ENCODE data around the gene SMAD5. TPM values are rescaled to one million over a fixed set of nuclear protein-coding genes. Genes with fewer than 3 reads are reported as not detected.
A peak's percentile ranks its signal among the peaks of the same experiment; 100 is the strongest.

SMAD5 gene
- total RNA-seq, 1 experiment from 2014 or later: 93.6 TPM

- Histone ChIP-seq H3K27ac (no peak overlapping the region), H3K4me3 (no peak overlapping the region), H3K36me3 (peaks cover 10% of the 10 kb centered on the region), H3K4me1 (replicated peaks) (peaks cover 15% of the 10 kb centered on the region), H3K27me3 (replicated peaks) (0 out of 2 replicates have a peak, but pooled peaks cover 12% of the 10 kb centered on the region), H3K9me3 (replicated peaks) (no peaks in the 10 kb centered on the region)
- DNase-seq (ENCODE audit: low read depth in 1 of 2, low spot score in 2 of 2): no peak
Observed at GRCh38 chr5:136130581-136130980, 2.1 kb upstream of the SMAD5 start.

- Histone ChIP-seq H3K4me3 (peak overlapping the region; percentile 90), H3K9me3 (replicated peaks) (no peaks in the 10 kb centered on the region), H3K36me3 (peaks cover 10% of the 10 kb centered on the region), H3K27me3 (replicated peaks) (0 out of 2 replicates have a peak, but pooled peaks cover 6% of the 10 kb centered on the region), H3K4me1 (replicated peaks) (peaks cover 15% of the 10 kb centered on the region), H3K27ac (peak overlapping the region; percentile 76)
- no peak for DNase-seq (ENCODE audit: low read depth in 1 of 2, low spot score in 2 of 2)
Observed at GRCh38 chr5:136132087-136132486, 558 bp upstream of the SMAD5 start.

GRCh38 chr5:136133222-136133921 lies 727 bp downstream of the SMAD5 start:
- Histone ChIP-seq H3K36me3 (peaks cover 13% of the 10 kb centered on the region), H3K4me1 (replicated peaks) (peaks cover 18% of the 10 kb centered on the region), H3K9me3 (replicated peaks) (no peaks in the 10 kb centered on the region), H3K27me3 (replicated peaks) (no peaks in the 10 kb centered on the region), H3K4me3 (peak overlapping the region; percentile 90), H3K27ac (peak overlapping the region; percentile 76)
- DNase-seq (ENCODE audit: low read depth in 1 of 2, low spot score in 2 of 2): peak in 1 of 2 experiments; percentile 62

- no peak overlapping the region for H3K27ac ChIP-seq
- DNase-seq (ENCODE audit: low read depth in 1 of 2, low spot score in 2 of 2): peak in 1 of 2 experiments; percentile 9
- no peaks in the 10 kb centered on the region for H3K27me3 ChIP-seq (replicated peaks)
- H3K4me3 ChIP-seq: peak overlapping the region; percentile 90
- H3K36me3 ChIP-seq: peaks cover 14% of the 10 kb centered on the region
- no peaks in the 10 kb centered on the region for H3K9me3 ChIP-seq (replicated peaks)
- H3K4me1 ChIP-seq (replicated peaks): peaks cover 18% of the 10 kb centered on the region
Observed at GRCh38 chr5:136133922-136134379, 1.3 kb downstream of the SMAD5 start.

GRCh38 chr5:136134653-136135052 lies 2.0 kb downstream of the SMAD5 start:
- Histone ChIP-seq H3K36me3 (peaks cover 20% of the 10 kb centered on the region), H3K9me3 (replicated peaks) (no peaks in the 10 kb centered on the region), H3K27ac (no peak overlapping the region), H3K4me1 (replicated peaks) (peaks cover 18% of the 10 kb centered on the region), H3K27me3 (replicated peaks) (no peaks in the 10 kb centered on the region), H3K4me3 (no peak overlapping the region)
- DNase-seq (ENCODE audit: low read depth in 1 of 2, low spot score in 2 of 2): no peak

GRCh38 chr5:136135536-136135935 lies 2.9 kb downstream of the SMAD5 start:
- no peak for DNase-seq (ENCODE audit: low read depth in 1 of 2, low spot score in 2 of 2)

GRCh38 chr5:136137497-136138220 lies 5.0 kb downstream of the SMAD5 start:
- DNase-seq (ENCODE audit: low read depth in 1 of 2, low spot score in 2 of 2): no peak
- H3K36me3 ChIP-seq: peaks cover 25% of the 10 kb centered on the region
- H3K27me3 ChIP-seq (replicated peaks): no peaks in the 10 kb centered on the region
- no peaks in the 10 kb centered on the region for H3K9me3 ChIP-seq (replicated peaks)
- H3K27ac ChIP-seq: no peak overlapping the region
- peaks cover 14% of the 10 kb centered on the region for H3K4me1 ChIP-seq (replicated peaks)
- H3K4me3 ChIP-seq: no peak overlapping the region

More at GRCh38 chr5:136135536-136135935, 2.9 kb downstream of the SMAD5 start:
- H3K9me3 ChIP-seq (replicated peaks): no peaks in the 10 kb centered on the region
- peaks cover 18% of the 10 kb centered on the region for H3K4me1 ChIP-seq (replicated peaks)
- H3K27ac ChIP-seq: no peak overlapping the region
- no peak overlapping the region for H3K4me3 ChIP-seq
- peaks cover 25% of the 10 kb centered on the region for H3K36me3 ChIP-seq
- H3K27me3 ChIP-seq (replicated peaks): no peaks in the 10 kb centered on the region

- Histone ChIP-seq H3K36me3 (peaks cover 15% of the 10 kb centered on the region), H3K27ac (no peak overlapping the region), H3K4me3 (no peak overlapping the region), H3K4me1 (replicated peaks) (peaks cover 3% of the 10 kb centered on the region; the same call in 1 of the 2 replicates), H3K27me3 (replicated peaks) (no peaks in the 10 kb centered on the region), H3K9me3 (replicated peaks) (no peaks in the 10 kb centered on the region)
- no peak for DNase-seq (ENCODE audit: low read depth in 1 of 2, low spot score in 2 of 2)
Observed at GRCh38 chr5:136141561-136141960, 8.9 kb downstream of the SMAD5 start.

- H3K4me1 ChIP-seq (replicated peaks): no peaks in the 10 kb centered on the region; the same call in 1 of the 2 replicates
- H3K36me3 ChIP-seq: peaks cover 13% of the 10 kb centered on the region
- H3K4me3 ChIP-seq: no peak overlapping the region
- no peaks in the 10 kb centered on the region for H3K27me3 ChIP-seq (replicated peaks)
- no peak overlapping the region for H3K27ac ChIP-seq
- no peaks in the 10 kb centered on the region for H3K9me3 ChIP-seq (replicated peaks)
- no peak for DNase-seq (ENCODE audit: low read depth in 1 of 2, low spot score in 2 of 2)
Observed at GRCh38 chr5:136143312-136143711, 10.7 kb downstream of the SMAD5 start.

GRCh38 chr5:136143763-136144162 lies 11.1 kb downstream of the SMAD5 start:
- H3K36me3 ChIP-seq: peaks cover 16% of the 10 kb centered on the region
- no peaks in the 10 kb centered on the region for H3K27me3 ChIP-seq (replicated peaks)
- H3K4me1 ChIP-seq (replicated peaks): no peaks in the 10 kb centered on the region; the same call in 1 of the 2 replicates
- H3K9me3 ChIP-seq (replicated peaks): no peaks in the 10 kb centered on the region
- no peak overlapping the region for H3K4me3 ChIP-seq
- no peak overlapping the region for H3K27ac ChIP-seq
- no peak for DNase-seq (ENCODE audit: low read depth in 1 of 2, low spot score in 2 of 2)

- H3K9me3 ChIP-seq (replicated peaks): no peaks in the 10 kb centered on the region
- H3K27me3 ChIP-seq (replicated peaks): no peaks in the 10 kb centered on the region
- no peak overlapping the region for H3K4me3 ChIP-seq
- no peak for DNase-seq (ENCODE audit: low read depth in 1 of 2, low spot score in 2 of 2)
- H3K4me1 ChIP-seq (replicated peaks): no peaks in the 10 kb centered on the region; the same call in 1 of the 2 replicates
- H3K27ac ChIP-seq: no peak overlapping the region
- H3K36me3 ChIP-seq: peaks cover 9% of the 10 kb centered on the region
Observed at GRCh38 chr5:136145030-136145429, 12.4 kb downstream of the SMAD5 start.

GRCh38 chr5:136146201-136146600 lies 13.6 kb downstream of the SMAD5 start:
- DNase-seq (ENCODE audit: low read depth in 1 of 2, low spot score in 2 of 2): no peak
- H3K9me3 ChIP-seq (replicated peaks): no peaks in the 10 kb centered on the region
- H3K27me3 ChIP-seq (replicated peaks): no peaks in the 10 kb centered on the region
- H3K27ac ChIP-seq: no peak overlapping the region
- no peak overlapping the region for H3K4me3 ChIP-seq
- H3K4me1 ChIP-seq (replicated peaks): no peaks in the 10 kb centered on the region; the same call in 1 of the 2 replicates
- H3K36me3 ChIP-seq: peaks cover 11% of the 10 kb centered on the region; the same call in 1 of the 2 replicates

GRCh38 chr5:136147632-136148031 lies 15.0 kb downstream of the SMAD5 start:
- Histone ChIP-seq H3K36me3 (peaks cover 20% of the 10 kb centered on the region; the same call in 1 of the 2 replicates), H3K9me3 (replicated peaks) (no peaks in the 10 kb centered on the region), H3K27me3 (replicated peaks) (no peaks in the 10 kb centered on the region), H3K4me1 (replicated peaks) (no peaks in the 10 kb centered on the region), H3K27ac (no peak overlapping the region), H3K4me3 (no peak overlapping the region)
- no peak for DNase-seq (ENCODE audit: low read depth in 1 of 2, low spot score in 2 of 2)

GRCh38 chr5:136149891-136150290 lies 17.2 kb downstream of the SMAD5 start:
- Histone ChIP-seq H3K4me1 (replicated peaks) (no peaks in the 10 kb centered on the region), H3K9me3 (replicated peaks) (no peaks in the 10 kb centered on the region), H3K36me3 (peaks cover 34% of the 10 kb centered on the region), H3K27ac (no peak overlapping the region), H3K27me3 (replicated peaks) (no peaks in the 10 kb centered on the region), H3K4me3 (no peak overlapping the region)
- no peak for DNase-seq (ENCODE audit: low read depth in 1 of 2, low spot score in 2 of 2)

Data from SJSA1 (cell line).